Activated CD4-positive, alpha-beta T cell treated with anti-CD3 and anti-CD28 coated beads, Interleukin-2, amount 50 U/mL, for 16 hours (primary cell): ENCODE results near the gene C10orf90.

Source experiments
- DNase-seq: peaks from one replicate; pipeline ENCODE4 v3.0.0-alpha.2; 2020

The C10orf90 gene

DNA sequence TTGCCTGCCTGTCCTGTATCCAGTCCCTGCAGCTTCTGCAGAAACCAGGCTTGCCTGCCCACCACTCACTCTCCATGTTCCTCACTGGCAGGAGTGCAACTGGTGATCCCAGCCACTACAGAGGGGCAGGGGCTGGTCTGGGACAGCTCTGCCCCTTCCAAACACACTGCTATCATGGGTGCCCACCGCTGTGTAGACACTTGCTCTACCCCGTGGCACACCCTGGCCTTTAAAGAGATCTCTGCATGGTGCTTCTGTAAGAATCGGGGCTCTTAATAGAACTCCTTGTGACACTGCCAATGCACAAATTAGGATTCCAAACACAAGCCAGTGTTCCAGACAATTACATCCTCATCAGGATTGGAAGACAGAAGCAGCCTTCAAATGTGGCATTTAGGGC lies 41.7 kb downstream of the C10orf90 start:
- DNase-seq, result no peak

DNA sequence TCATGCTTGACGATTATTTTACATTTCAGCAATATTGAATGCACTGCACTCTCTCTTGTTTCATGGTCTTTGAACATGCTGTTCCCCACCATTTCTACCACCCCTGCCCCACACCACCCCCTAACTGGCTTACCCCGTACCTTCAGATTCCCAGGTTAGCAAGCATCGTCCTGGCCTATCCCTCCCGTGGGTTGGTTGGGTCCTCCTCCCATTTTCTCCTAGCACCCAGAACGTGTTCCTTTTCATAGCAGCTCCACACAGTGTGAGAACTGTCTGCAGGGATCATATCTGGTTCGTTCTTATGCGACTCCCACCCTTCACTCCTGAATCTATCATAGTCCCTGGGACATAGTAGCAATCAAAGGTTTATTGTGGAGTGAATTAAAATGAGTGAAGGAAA lies 48.6 kb downstream of the C10orf90 start:
- no peak for DNase-seq

DNA sequence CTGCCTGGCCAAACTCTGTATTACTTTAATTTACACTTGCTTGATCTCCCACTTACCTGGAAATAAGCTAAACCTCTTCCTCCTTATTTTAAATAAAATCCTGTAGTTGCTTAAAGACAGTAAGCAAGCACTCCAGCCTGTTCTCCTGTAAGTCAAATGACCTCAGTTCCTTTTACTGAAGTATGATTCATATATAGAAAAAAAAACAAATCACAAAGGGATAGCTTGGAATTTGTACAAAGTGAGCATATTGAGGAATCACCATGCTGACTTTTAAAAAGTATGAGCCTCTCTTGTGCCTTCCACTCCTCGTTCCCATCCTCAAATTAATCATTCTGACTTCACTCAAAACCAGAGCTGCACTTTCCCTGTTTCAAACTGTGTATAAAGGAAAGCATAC lies 52.0 kb downstream of the C10orf90 start:
- DNase-seq, result no peak

DNA sequence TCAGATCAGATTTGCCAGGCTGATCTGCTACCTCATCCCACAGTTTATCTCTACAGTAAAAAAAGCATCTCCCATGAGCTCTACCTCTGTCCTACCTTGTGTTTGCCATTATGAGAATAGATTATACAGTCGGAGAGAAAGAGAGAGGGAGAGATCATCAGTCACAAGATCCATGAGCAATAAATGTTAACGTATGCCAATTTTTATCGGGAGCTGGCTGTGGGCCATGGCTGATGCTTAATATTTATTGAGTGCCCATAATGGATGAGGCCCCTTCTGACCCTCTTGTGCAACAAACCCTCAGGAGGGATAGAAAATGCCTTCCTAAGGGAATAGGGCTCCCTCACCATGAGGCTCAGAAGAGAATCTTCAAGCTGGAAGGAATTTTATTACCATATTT lies 52.8 kb downstream of the C10orf90 start:
- no peak for DNase-seq

DNA sequence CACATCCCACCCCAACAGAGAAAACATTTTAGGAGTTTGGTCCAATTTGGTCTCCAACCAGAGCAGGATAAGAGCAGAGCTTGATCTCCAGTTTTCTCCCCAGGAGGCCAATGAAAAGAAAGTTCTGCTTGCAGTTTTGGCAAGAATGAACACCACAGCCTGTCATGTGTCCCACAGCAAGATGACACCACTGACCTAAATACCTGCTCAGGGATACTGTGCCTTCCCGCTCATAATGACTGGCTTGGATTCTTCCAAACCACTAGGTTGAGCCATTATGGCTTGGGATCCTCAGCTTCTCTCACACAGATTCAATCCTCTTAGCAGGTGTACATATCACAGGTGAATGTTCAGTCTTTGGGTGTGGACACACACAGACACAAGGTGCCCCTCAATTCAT lies 53.3 kb downstream of the C10orf90 start:
- DNase-seq, result no peak

DNA sequence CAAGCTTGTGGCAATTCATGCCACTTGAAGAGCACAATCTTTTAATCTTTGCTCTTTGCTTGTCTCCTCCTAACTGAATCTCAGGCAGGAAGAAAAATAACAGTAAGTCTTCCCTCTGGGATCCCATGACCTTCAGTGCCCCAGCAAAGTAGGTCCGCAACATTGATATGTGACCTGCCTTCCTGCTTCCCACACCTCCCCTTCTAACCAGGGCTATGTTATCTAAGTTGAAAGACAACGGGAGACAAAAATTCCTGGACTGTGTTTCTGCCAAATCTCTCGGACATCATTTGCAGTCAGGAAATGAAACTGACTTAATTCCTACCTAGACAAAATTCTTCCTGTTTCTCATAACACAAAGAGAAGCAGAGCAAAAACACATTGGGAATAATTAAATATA lies 53.8 kb downstream of the C10orf90 start:
- no peak for DNase-seq

DNA sequence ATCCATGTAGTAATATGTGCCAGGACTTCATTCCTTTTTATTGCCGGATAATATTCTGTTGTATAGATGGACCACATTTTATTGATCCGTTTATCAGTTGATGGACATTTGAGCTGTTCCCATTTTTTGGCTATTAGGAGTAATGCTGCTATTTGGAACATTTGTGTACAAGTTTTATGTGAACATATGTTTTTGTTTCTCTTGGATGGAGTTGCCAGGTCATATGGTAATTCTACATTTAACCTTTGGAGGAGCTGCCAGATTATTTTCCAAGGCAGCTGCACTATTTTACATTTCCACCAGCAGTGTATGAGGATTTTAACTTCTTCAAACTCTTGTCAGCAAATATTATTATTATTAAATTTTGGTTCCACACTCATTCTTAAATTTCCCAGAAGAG lies 59.2 kb downstream of the C10orf90 start:
- DNase-seq, result no peak

DNA sequence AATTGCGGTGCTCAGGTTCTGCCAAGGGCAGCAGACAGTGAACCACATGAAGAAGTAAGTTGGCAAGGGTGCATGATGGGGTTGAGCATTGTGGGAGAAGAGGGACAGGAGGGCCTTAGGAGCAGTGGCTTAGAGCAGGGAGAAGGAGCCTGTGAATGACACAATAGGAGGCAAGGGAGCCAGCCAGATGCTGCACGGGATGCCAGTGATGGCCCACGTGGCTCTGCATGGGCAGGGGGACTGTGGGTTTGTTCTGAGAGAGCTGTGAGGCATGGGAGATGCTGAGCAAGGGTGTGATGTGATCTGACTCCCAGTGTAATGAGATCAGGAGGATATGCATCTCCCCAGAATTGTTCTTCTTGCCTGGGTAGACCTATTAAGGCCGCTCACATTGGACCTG lies 60.9 kb downstream of the C10orf90 start:
- DNase-seq, result no peak

DNA sequence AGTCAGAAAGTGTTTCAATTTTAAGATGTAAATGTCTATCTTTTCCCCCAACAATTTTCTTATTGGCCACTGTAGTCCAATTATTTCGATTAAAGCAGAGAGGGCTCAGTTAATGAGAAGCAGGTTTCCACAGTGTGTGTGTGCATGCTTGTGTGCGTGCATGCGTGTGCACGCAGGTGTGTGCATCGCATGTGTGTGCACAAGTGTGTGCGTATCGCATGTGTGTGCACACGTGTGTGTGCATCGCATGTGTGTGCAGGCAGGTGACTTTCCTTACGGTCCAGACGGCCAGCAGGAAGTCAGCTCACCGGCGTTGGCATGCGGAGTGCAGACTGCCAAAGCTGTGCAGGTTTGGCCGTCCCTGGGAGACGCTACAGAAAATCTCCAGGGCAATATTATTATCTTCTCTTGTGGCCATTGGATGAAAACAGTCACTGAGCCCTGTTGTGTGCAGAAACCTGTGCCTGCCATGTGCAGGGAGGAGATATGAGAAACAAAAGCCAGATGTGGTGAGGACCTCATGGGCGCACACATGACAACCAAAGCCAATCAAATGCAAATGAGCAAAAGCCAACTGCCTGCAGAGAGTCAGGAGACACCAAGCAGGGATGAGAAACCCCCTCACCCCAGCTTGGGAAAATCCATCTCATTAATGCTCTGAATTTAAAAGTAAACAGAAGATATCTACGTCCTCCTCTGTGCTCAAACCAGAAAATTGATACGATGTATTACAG lies 70.4 kb downstream of the C10orf90 start:
- no peak for DNase-seq

DNA sequence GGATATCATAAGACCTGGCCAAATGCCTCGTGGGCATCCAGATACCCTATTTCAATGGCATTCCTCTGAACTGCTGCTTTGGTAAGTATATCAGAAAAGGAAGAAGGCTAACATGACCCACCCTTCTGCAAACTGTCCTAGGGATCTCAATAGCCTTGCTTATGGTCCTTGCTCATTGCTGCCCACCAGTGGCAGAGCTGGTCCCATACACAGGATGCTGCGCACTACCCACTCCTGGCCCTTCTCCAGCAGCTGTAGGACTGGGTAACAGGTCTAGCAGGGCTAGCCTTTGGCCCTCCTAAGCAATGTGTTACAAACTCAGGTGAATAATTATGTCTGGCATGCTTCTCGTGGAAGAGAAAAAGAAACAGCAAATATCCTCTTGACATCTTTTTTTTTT lies 72.5 kb downstream of the C10orf90 start:
- DNase-seq, result peak; percentile 8

DNA sequence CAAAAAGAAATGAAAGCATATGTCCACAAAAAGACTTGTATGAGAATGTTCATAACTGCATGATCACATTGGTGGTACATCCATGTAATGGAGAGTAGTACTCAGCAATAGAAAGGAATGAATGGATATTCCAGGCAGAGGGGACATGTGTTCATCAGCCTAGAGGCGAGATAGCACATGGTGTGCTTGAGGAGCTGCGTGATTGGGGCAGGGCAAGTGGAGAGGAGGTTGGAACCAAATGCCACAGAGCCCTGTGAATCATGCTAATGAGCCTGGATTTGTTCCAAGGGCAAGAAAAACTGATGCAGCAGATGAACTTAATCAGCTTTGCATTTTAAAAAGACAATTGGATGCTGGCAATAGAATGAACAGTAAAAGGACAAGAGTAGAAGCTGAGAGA lies 73.3 kb downstream of the C10orf90 start:
- DNase-seq, result no peak

DNA sequence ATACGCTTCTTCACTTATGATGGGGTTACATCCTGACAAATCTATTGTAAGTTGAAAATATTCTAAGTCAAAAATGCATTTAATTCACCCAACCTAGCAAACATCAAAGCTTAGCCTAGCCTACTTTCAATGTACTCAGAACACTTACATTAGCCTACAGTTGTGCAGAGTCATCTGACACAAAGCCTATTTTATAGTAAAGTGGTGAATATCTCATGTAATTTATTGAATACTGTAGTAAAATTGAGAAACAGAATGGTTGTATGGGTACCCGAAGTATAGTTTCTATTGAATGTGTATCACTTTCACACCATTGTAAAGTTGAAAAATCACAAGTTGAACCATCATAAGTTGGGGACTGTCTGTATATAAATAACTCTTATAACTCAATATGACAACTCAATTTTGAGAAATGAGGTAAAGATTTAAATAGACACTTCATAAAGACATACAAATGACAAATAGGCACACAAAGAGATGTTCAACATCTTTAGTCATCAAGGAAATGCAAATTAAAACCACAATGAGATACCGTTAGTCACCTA lies 73.9 kb downstream of the C10orf90 start:
- no peak for DNase-seq

DNA sequence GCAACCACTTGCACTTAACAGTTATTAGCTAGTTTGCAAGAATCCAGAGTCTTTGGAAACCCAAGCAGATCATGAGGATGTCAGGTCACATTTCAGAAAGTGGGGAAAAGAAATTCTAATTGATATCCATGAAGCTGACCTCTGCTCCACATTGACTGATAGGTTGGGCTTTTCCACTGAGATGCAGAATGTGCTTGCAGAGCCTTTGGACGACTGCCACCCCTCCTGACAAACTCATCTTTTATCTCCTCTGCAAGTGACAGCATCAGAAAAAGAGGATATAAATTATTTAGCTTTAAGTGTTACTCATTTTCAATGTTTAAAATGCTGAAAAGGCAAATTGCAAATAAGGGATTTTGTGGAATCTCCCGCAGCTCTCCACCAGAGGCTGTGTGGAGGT lies 75.3 kb downstream of the C10orf90 start:
- no peak for DNase-seq

DNA sequence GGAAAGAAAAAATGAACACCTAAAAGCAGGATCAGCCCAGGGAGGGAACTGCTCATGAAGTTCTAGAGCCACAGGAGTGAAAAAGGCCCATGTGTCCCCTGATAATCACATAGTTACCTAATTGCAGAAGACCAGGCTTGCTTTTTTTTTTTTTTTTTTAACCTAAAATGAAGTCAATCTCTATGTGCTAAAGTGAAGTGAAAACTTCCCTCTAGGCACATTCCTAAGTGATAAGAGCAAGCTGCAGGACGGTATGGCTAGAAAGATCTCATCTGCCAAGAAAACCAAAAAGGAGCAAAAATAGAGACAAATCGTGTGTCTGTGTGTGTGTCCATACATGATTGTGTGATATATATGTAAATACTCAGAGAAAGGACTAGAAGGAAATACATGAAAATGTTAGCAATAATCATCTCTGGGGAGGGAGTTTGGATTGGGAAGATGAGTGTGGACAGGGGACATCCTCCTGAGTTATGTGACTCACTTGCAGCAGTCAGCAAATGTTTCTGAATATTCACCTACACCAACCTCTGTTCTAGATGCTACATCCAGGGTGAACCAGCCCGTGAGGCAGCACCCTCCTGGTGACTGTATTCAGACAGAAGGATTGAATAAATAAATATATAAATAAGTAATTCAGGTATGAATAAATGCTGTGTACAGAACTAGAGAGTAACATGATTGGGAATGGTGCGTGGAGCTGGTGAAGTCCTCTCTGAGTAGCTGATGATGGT lies 76.4 kb downstream of the C10orf90 start:
- DNase-seq, result no peak

DNA sequence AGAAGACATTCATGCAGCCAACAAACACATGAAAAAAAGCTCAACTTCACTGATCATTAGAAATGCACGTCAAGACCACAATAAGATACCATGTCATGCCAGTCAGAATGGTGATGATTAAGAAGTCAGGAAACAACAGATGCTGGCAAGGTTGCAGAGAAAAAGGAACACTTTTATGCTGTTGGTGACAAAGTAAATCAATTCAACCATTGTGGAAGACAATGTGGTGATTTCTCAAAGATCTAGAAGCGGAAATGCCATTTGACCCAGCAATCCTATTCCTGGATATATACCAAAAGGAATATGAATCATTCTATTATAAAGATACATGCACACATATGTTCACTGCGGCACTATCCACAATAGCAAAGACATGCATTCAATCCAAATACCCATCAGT lies 77.6 kb downstream of the C10orf90 start:
- no peak for DNase-seq

DNA sequence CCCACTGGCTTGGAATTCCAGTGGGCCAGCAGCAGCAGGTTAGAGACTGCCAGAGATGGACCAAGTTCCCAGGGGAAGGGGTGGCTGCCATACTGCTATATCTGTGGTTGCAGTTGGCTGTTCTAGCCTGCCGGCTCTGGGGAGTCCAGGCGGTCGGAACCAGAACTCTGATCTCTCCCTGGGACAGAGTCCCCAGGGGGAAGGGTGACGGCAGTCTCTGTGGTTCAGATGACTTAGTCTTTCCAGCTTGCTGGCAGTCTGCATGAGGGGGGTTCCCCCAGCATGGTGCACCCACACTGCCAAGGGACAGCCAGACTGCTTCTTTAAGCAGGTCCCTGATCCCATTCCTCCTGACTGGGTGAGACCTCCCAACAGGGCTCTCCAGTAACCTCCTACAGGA lies 82.5 kb downstream of the C10orf90 start:
- DNase-seq, result no peak

DNA sequence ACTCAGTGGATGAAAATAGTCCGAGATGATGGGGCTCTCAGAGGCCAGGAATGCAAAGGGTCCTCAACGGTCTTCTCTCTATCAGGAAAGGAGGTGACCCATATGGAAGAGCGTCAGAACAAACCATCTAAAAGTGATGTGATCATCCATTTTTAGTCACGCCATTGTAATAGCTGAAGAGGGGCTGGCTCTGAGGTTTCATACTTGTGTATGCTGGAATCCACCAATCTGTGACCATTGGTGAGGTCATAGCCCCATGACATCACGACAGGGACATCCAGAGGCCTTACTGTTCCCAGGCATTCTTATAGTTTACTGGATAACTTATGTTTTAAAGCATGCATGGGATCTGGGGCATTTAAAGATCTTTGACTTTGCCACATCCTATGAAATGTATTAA lies 83.6 kb downstream of the C10orf90 start:
- no peak for DNase-seq

DNA sequence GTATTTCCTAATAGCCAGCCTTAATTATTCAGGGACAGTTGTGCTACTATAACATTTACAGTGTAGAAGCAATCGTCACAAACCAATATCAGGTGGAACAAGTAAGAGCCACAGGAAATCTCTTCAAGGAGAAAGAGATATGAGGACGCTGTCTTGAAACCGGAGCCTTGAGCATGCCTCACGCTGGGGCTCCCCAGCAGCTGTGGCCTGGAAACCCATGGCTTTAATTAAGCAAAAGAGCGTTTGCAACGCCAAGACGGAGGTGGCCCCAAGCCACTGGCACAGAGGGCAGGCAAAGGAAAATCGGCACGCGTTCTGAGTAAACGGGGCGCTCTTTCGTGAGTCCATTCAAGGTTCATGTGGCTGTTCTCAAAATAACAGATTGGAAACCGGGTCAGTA lies 84.4 kb downstream of the C10orf90 start:
- no peak for DNase-seq

DNA sequence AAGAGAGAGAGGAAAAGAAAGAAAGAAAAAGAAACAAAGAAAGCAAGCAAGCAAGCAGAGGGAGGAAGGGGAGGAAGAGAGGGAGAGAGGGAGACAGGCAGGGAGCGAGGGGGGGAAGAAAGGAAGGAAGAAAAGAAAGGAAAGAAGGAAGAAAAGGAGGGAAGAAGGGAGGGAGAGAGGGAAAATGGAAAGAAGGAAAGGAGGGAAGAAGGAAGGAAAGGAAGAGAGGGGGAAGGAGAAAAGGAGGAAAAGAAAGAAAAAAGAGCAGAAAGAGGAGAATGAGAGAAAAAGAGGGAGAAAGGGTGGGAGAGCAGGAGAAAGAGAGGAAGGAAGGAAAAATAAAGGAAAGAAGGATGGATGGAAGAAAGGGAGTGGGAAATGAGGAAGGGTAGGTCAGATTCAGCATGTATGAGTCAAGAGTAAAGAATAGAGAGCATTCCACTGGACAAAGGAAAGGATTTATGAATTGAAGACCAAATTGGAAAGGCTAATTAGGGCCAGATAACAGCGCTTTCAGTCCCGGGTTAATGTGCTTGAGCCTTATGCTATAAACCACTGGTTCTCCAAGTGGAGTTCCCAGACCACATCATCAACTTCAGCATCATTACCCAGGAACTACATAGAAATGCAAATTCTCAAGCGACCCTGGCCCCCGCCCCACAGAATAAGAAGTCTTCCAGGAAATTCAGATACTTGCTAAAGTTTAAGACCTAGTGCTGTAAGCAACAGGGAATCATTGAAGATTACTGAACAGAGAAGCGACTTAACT lies 85.1 kb downstream of the C10orf90 start:
- DNase-seq, result no peak

DNA sequence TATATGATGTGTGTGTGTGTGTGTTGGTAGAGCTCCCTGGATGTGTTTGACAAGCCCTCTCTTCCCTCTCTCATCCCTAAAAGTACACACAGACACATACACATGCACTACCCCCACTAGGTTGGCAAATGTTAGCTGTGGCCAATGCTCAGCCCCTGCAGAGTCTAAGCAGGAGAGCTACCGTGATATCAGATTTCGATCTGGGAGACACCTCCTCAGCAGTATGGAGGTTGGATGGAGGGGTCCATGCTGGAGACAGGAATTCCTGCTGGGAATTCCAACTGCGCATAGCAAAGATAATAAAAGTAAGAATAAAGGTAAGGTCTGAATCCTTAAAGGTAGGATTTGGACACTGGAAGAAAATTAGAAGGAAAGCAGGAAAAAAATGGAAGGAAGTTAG lies 85.7 kb downstream of the C10orf90 start:
- no peak for DNase-seq

DNA sequence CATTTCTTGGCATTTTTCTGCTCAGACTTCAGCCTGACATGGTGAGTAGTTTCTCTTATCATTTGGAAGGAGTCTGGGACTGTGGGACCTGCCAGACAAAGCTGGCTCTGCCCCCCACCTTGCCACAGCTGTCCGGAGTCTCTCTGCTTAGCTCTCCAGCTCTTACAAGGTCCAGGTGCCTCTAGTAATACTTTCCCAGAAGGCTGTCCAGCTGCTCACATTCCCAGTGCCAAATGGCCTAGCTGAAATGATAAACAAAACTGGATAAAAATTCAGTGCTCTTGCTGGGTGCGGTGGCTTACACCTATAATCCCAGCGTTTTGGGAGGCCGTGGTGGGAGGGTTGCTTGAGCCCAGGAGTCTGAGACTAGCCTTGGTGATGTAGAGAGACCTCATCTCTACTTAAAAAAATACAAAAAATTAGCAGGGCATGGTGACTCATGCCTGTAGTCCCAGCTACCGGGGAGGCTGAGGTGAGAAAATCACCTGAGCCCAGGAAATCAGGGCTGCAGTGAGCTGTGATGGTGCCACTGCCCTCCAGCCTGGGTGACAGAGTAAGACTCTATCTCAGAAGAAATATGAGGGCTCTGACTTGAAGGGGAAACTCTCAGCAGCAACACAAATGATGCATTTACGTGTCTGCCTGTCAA lies 86.8 kb downstream of the C10orf90 start:
- DNase-seq, result no peak

DNA sequence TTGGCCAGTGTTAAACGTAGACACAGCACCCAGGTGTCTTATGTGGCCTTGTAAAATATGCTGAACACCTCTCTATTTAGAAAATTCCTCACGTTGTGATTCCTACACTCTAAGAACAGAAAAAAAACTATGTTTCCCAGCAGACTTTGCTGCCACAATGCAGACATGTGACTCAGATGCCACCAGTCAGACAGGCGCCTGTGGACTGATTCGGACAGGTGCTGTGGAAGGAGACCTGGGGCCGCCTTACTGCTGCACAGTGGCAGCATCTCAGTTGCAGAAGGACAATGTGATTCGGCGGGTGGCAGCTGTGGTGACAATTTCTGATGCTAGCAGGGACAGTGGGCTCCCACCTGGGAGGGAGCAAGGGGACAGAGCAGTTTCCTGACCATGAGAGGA lies 88.8 kb downstream of the C10orf90 start:
- DNase-seq, result no peak
